GM23248 (cell line): ENCODE data around the gene MED17.

Source experiments
- EZH2 ChIP-seq: fragments of 200-600 bp; sonication (generic); IDR thresholded peaks from 2 replicates; pipeline ENCODE4 v1.6.1; 2018; ENCODE audit warnings: antibody characterized with exemption, mild to moderate bottlenecking; ENCODE audit not compliant: insufficient read depth, poor library complexity, severe bottlenecking
- EZH2phosphoT487 ChIP-seq: fragments of 200-600 bp; sonication (generic); IDR thresholded peaks from 2 replicates; pipeline ENCODE4 v1.6.1; 2018; ENCODE audit warnings: antibody characterized with exemption, moderate library complexity, mild to moderate bottlenecking, low read depth; ENCODE audit not compliant: insufficient read depth

- TF ChIP-seq EZH2, result no peak
- TF ChIP-seq EZH2phosphoT487, result no peak
These were observed 39.4 kb upstream of the MED17 start for GRCh38 chr11:93744669-93745004.
